ENCODE results near the gene JAGN1. TPM values are rescaled to one million over a fixed set of nuclear protein-coding genes. Genes with fewer than 3 reads are reported as not detected.

Gene JAGN1
- total and polyA plus RNA-seq, 4 donors = 20.7 to 43.7 (median 34.9) TPM

DNA sequence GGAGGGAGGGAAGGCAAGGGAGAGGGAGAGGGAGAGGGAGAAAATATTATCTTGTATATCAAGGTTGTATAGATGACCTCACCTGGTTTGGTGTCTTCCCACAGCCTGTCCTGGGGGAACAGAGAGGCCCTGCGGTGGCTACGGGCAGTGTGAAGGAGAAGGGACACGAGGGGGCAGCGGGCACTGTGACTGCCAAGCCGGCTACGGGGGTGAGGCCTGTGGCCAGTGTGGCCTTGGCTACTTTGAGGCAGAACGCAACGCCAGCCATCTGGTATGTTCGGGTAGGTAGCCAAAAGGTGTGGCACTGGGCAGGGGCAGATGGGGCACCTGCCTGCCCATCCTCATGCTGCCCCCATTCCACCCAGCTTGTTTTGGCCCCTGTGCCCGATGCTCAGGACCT is 50.3 kb downstream of the JAGN1 start:
- H3K27me3 ChIP-seq (ENCODE audit: control insufficient read depth in 3 of 3, insufficient read depth in 3 of 3, low read length in 2 of 3) = no peaks in the 10 kb centered on the region
- H3K4me1 ChIP-seq (ENCODE audit: control insufficient read depth in 5 of 5, insufficient read depth in 5 of 5, low read length in 5 of 5) = no peaks in the 10 kb centered on the region
- TF ChIP-seq, protein P1, sequence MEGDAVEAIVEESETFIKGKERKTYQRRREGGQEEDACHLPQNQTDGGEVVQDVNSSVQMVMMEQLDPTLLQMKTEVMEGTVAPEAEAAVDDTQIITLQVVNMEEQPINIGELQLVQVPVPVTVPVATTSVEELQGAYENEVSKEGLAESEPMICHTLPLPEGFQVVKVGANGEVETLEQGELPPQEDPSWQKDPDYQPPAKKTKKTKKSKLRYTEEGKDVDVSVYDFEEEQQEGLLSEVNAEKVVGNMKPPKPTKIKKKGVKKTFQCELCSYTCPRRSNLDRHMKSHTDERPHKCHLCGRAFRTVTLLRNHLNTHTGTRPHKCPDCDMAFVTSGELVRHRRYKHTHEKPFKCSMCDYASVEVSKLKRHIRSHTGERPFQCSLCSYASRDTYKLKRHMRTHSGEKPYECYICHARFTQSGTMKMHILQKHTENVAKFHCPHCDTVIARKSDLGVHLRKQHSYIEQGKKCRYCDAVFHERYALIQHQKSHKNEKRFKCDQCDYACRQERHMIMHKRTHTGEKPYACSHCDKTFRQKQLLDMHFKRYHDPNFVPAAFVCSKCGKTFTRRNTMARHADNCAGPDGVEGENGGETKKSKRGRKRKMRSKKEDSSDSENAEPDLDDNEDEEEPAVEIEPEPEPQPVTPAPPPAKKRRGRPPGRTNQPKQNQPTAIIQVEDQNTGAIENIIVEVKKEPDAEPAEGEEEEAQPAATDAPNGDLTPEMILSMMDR (IDR thresholded peaks at IDR 0.05; ENCODE audit: control extremely low read depth, extremely low read depth) = no peak
- peaks cover 0 to 28% (median 10%) of the 10 kb centered on the region in 4 donors for H3K36me3 ChIP-seq (ENCODE audit: control insufficient read depth in 4 of 4, insufficient read depth in 4 of 4, low read length in 4 of 4)
- no peak for DNase-seq
- no peak for ATAC-seq (ENCODE audit: insufficient read depth, low FRiP score)
- H3K9me3 ChIP-seq (ENCODE audit: control insufficient read depth in 4 of 4, insufficient read depth in 3 of 4, low read length in 3 of 4) = no peaks in the 10 kb centered on the region
- no peak overlapping the region for H3K27ac ChIP-seq (ENCODE audit: low read depth in 1 of 2, low read length in 1 of 2)
- no peak overlapping the region for H3K4me3 ChIP-seq
- WGBS, 2 donors = 96 to 97% methylated on average over 10 of the region's 10 CpGs
- no peak overlapping the region for H3K9ac ChIP-seq (ENCODE audit: insufficient read depth in 1 of 2, low read length in 2 of 2)

DNA sequence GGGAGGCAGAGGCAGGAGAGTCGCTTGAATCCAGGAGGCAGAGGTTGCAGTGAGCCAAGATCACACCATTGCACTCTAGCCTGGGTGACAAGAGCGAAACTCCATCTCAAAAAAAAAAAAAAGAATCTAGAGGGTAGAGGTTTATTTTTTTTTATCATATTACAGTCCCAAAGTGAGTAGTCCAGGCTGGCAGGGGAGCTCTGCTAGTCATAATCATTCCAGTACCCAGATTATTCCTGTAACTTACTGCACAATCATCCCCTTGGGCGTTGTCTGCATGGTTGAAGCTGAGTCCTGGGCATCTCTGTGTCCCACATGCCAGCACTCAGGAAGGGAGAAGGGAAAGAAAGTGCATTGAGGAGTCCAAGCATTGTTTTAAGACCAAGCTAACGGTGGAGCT is 51.8 kb downstream of the JAGN1 start:
- DNase-seq = no peak
- H3K9ac ChIP-seq (ENCODE audit: insufficient read depth in 1 of 2, low read length in 2 of 2) = no peak overlapping the region
- no peaks in the 10 kb centered on the region for H3K9me3 ChIP-seq (ENCODE audit: control insufficient read depth in 4 of 4, insufficient read depth in 3 of 4, low read length in 3 of 4)
- WGBS, 2 donors = 75 to 80% methylated on average over 4 of the region's 4 CpGs
- peaks cover 0 to 28% (median 6%) of the 10 kb centered on the region in 4 donors for H3K36me3 ChIP-seq (ENCODE audit: control insufficient read depth in 4 of 4, insufficient read depth in 4 of 4, low read length in 4 of 4)
- H3K27me3 ChIP-seq (ENCODE audit: control insufficient read depth in 3 of 3, insufficient read depth in 3 of 3, low read length in 2 of 3) = no peaks in the 10 kb centered on the region
- H3K4me3 ChIP-seq = no peak overlapping the region
- H3K27ac ChIP-seq (ENCODE audit: low read depth in 1 of 2, low read length in 1 of 2) = no peak overlapping the region
- peaks cover 0 to 6% (median 0%) of the 10 kb centered on the region in 5 donors for H3K4me1 ChIP-seq (ENCODE audit: control insufficient read depth in 5 of 5, insufficient read depth in 5 of 5, low read length in 5 of 5)
- TF ChIP-seq, protein P1 (IDR thresholded peaks at IDR 0.05; ENCODE audit: control extremely low read depth, extremely low read depth) = no peak
- no peak for ATAC-seq (ENCODE audit: insufficient read depth, low FRiP score)

DNA sequence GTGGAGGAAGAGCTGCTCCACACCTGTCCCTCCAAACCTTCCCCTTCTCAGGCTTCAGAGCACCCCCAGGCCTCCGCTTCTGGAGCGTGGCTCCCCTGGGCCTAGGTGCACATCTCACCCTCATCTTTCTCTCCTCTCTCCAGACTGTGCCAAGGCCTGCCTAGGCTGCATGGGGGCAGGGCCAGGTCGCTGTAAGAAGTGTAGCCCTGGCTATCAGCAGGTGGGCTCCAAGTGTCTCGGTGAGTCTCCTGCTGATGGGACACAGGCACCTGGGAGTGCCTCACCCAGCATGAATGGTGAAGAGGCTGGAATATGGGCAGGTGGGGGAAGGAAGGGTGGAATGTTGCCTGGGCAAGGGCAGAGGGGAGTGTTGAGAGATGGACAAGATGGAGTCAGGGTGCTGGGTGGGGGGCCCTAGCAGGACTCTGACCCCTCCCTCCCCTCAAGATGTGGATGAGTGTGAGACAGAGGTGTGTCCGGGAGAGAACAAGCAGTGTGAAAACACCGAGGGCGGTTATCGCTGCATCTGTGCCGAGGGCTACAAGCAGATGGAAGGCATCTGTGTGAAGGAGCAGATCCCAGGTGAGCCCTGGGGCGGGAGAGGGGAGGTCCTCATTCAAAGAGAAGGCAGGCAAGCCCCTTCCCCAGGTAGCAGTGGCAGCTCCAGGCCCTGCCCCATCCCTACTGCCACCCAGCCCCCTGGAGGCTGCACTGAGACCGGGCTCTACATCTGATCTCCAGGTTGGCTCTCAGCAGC is 52.7 kb downstream of the JAGN1 start:
- no peak for DNase-seq

More for the DNA sequence above, 52.7 kb downstream of the JAGN1 start:
- no peak overlapping the region for H3K4me3 ChIP-seq
- no peaks in the 10 kb centered on the region for H3K27me3 ChIP-seq (ENCODE audit: control insufficient read depth in 3 of 3, insufficient read depth in 3 of 3, low read length in 2 of 3)
- no peak overlapping the region for H3K27ac ChIP-seq (ENCODE audit: low read depth in 1 of 2, low read length in 1 of 2)
- TF ChIP-seq, protein P1 (IDR thresholded peaks at IDR 0.05; ENCODE audit: control extremely low read depth, extremely low read depth) = no peak
- H3K36me3 ChIP-seq (ENCODE audit: control insufficient read depth in 4 of 4, insufficient read depth in 4 of 4, low read length in 4 of 4) = peaks cover 0 to 21% (median 4%) of the 10 kb centered on the region in 4 donors
- peaks cover 0 to 11% (median 0%) of the 10 kb centered on the region in 5 donors for H3K4me1 ChIP-seq (ENCODE audit: control insufficient read depth in 5 of 5, insufficient read depth in 5 of 5, low read length in 5 of 5)
- WGBS, 2 donors = 90 to 95% methylated on average over 11 of the region's 11 CpGs
- H3K9me3 ChIP-seq (ENCODE audit: control insufficient read depth in 4 of 4, insufficient read depth in 3 of 4, low read length in 3 of 4) = no peaks in the 10 kb centered on the region
- ATAC-seq (ENCODE audit: insufficient read depth, low FRiP score) = no peak
- no peak overlapping the region for H3K9ac ChIP-seq (ENCODE audit: insufficient read depth in 1 of 2, low read length in 2 of 2)

Small RNA genes lying within 50 kb of the gene (small RNA-seq; reads per million reads assigned to genes)
- gene RNU6-882P (ENCODE audit: low replicate concordance) = not detected

Other genes with a start within 250 kb of the JAGN1 start
- gene MTMR14, start 241.1 kb upstream of the JAGN1 start, total RNA-seq = 10 to 100 TPM; 27.7 to 58.4 TPM
- 10 to 100 TPM; 34.3 to 51.1 TPM for gene MTMR14, start 241.1 kb upstream of the JAGN1 start, polyA plus RNA-seq
- under 1 TPM in 1 of 2 donors, not detected in 1; 0.34 TPM for gene CPNE9, start 186.8 kb upstream of the JAGN1 start, total RNA-seq
- under 1 TPM; 0.11 to 0.16 TPM for gene CPNE9, start 186.8 kb upstream of the JAGN1 start, polyA plus RNA-seq
- gene BRPF1, start 158.9 kb upstream of the JAGN1 start, total RNA-seq = 10 to 100 TPM; 18.4 to 26.4 TPM
- gene BRPF1, start 158.9 kb upstream of the JAGN1 start, polyA plus RNA-seq = 10 to 100 TPM in 1 of 2 donors, 1 to 10 TPM in 1; 8.3 to 13.7 TPM
- 10 to 100 TPM; 29.3 to 31.2 TPM for gene OGG1, start 140.7 kb upstream of the JAGN1 start, total RNA-seq
- gene OGG1, start 140.7 kb upstream of the JAGN1 start, polyA plus RNA-seq = 10 to 100 TPM; 13.2 to 17.3 TPM
- gene CAMK1, start 120.7 kb upstream of the JAGN1 start, total RNA-seq = 10 to 100 TPM; 21.7 to 35.0 TPM
- 10 to 100 TPM; 30.5 to 43.9 TPM for gene CAMK1, start 120.7 kb upstream of the JAGN1 start, polyA plus RNA-seq
- gene TADA3, start 98.1 kb upstream of the JAGN1 start, total RNA-seq = 10 to 100 TPM; 48.7 to 62.3 TPM
- gene TADA3, start 98.1 kb upstream of the JAGN1 start, polyA plus RNA-seq = 10 to 100 TPM; 41.6 to 57.8 TPM
- 100 to 1,000 TPM in 1 of 2 donors, 10 to 100 TPM in 1; 74.9 to 174 TPM for gene ARPC4, start 97.5 kb upstream of the JAGN1 start, total RNA-seq
- gene ARPC4, start 97.5 kb upstream of the JAGN1 start, polyA plus RNA-seq = 100 to 1,000 TPM in 1 of 2 donors, 10 to 100 TPM in 1; 85.3 to 239 TPM
- gene TTLL3, start 80.3 kb upstream of the JAGN1 start, total RNA-seq = 10 to 100 TPM; 40.7 to 82.3 TPM
- 10 to 100 TPM; 28.4 to 34.2 TPM for gene TTLL3, start 80.3 kb upstream of the JAGN1 start, polyA plus RNA-seq
- gene RPUSD3, start 46.6 kb upstream of the JAGN1 start, total RNA-seq = 10 to 100 TPM; 16.3 to 34.9 TPM
- gene RPUSD3, start 46.6 kb upstream of the JAGN1 start, polyA plus RNA-seq = 10 to 100 TPM; 25.7 to 26.8 TPM
- gene CIDEC, start 10.4 kb upstream of the JAGN1 start, total RNA-seq = not detected
- gene CIDEC, start 10.4 kb upstream of the JAGN1 start, polyA plus RNA-seq = under 1 TPM in 1 of 2 donors, not detected in 1; 0.08 TPM
- gene IL17RE, start 12.2 kb downstream of the JAGN1 start, total RNA-seq = 10 to 100 TPM; 11.3 to 22.9 TPM
- gene IL17RE, start 12.2 kb downstream of the JAGN1 start, polyA plus RNA-seq = 10 to 100 TPM in 1 of 2 donors, 1 to 10 TPM in 1; 7.0 to 26.1 TPM
- 10 to 100 TPM; 31.7 to 35.4 TPM for gene IL17RC, start 26.5 kb downstream of the JAGN1 start, total RNA-seq
- gene IL17RC, start 26.5 kb downstream of the JAGN1 start, polyA plus RNA-seq = 10 to 100 TPM; 20.5 to 39.8 TPM
- gene CRELD1, start 43.2 kb downstream of the JAGN1 start, total RNA-seq = 10 to 100 TPM; 37.7 to 60.1 TPM
- 10 to 100 TPM; 28.0 to 45.7 TPM for gene CRELD1, start 43.2 kb downstream of the JAGN1 start, polyA plus RNA-seq
- 1 to 10 TPM; 2.1 to 5.2 TPM for gene PRRT3, start 61.8 kb downstream of the JAGN1 start, total RNA-seq
- 1 to 10 TPM; 1.1 to 1.5 TPM for gene PRRT3, start 61.8 kb downstream of the JAGN1 start, polyA plus RNA-seq
- 10 to 100 TPM; 64.2 to 82.5 TPM for gene EMC3, start 96.2 kb downstream of the JAGN1 start, total RNA-seq
- 100 to 1,000 TPM in 1 of 2 donors, 10 to 100 TPM in 1; 51.9 to 116 TPM for gene EMC3, start 96.2 kb downstream of the JAGN1 start, polyA plus RNA-seq
- gene FANCD2, start 135.8 kb downstream of the JAGN1 start, total RNA-seq = 1 to 10 TPM; 5.8 to 8.6 TPM
- gene FANCD2, start 135.8 kb downstream of the JAGN1 start, polyA plus RNA-seq = 1 to 10 TPM; 2.9 to 3.0 TPM
- not detected for gene FANCD2OS, start 217.6 kb downstream of the JAGN1 start, total RNA-seq
- gene FANCD2OS, start 217.6 kb downstream of the JAGN1 start, polyA plus RNA-seq = not detected
- gene BRK1, start 225.1 kb downstream of the JAGN1 start, total RNA-seq = 100 to 1,000 TPM; 108 to 112 TPM
- gene BRK1, start 225.1 kb downstream of the JAGN1 start, polyA plus RNA-seq = 100 to 1,000 TPM; 136 to 184 TPM

Measured in lung (tissue), 13 donors.